HepG2 (cell line): ENCODE data around the gene CTNND2. TPM values are rescaled to one million over a fixed set of nuclear protein-coding genes. Genes with fewer than 3 reads are reported as not detected.
A peak's percentile ranks its signal among the peaks of the same experiment; 100 is the strongest.

ENCODE experiments used
- BRD4 ChIP-seq: sonication (generic); formaldehyde crosslinking; IDR thresholded peaks from 2 replicates; pipeline ENCODE4 v1.4.0; 2020; ENCODE audit warnings: missing genetic modification reagents
- ELF1 ChIP-seq: sonication (generic); formaldehyde crosslinking; IDR thresholded peaks from 2 replicates; pipeline ENCODE4 v1.4.0; 2020; ENCODE audit warnings: missing genetic modification reagents
- FOXA3 ChIP-seq: IDR thresholded peaks from 2 replicates; pipeline ENCODE4 v1.6.1; 2016; ENCODE audit warnings: missing genetic modification reagents, missing compliant biosample characterization
- HDAC2 ChIP-seq: sonication (generic); formaldehyde crosslinking; IDR thresholded peaks from 2 replicates; pipeline ENCODE4 v1.4.0; 2020; ENCODE audit warnings: missing genetic modification reagents
- HNF4A ChIP-seq: sonication (generic); formaldehyde crosslinking; IDR thresholded peaks from 2 replicates; pipeline ENCODE4 v1.4.0; 2020; ENCODE audit warnings: missing genetic modification reagents
- ISL2 ChIP-seq: sonication (generic); formaldehyde crosslinking; IDR thresholded peaks from 2 replicates; pipeline ENCODE4 v1.5.0; 2020; ENCODE audit warnings: missing genetic modification reagents
- MEIS2 ChIP-seq: sonication (generic); formaldehyde crosslinking; IDR thresholded peaks from 2 replicates; pipeline ENCODE4 v1.9.0; 2021; ENCODE audit warnings: mild to moderate bottlenecking, missing genetic modification reagents
- PAXIP1 ChIP-seq: sonication (generic); formaldehyde crosslinking; conservative IDR thresholded peaks from 2 replicates; pipeline ENCODE4 v1.4.0; 2020; ENCODE audit warnings: mild to moderate bottlenecking, missing genetic modification reagents, moderate library complexity
- PITX1 ChIP-seq: sonication (generic); formaldehyde crosslinking; IDR thresholded peaks from 2 replicates; pipeline ENCODE4 v1.5.1; 2020; ENCODE audit warnings: mild to moderate bottlenecking, missing genetic modification reagents
- SALL1 ChIP-seq: sonication (generic); formaldehyde crosslinking; IDR thresholded peaks from 2 replicates; pipeline ENCODE4 v1.8.0; 2022; ENCODE audit warnings: mild to moderate bottlenecking, missing genetic modification reagents
- SMAD3 ChIP-seq: sonication (generic); formaldehyde crosslinking; IDR thresholded peaks from 2 replicates; pipeline ENCODE4 v1.4.0; 2020; ENCODE audit warnings: missing genetic modification reagents
- SOX13 ChIP-seq, 3 experiments: fragments of 450-650 bp in 1 of 3; sonication (generic) in 1 of 3; formaldehyde crosslinking in 1 of 3; IDR thresholded peaks in 2 of 3; conservative IDR thresholded peaks in 1 of 3; 2 replicates each; pipeline versions ENCODE4 v1.5.0 to v1.6.1; 2016 to 2020; ENCODE audit warnings: antibody characterized with exemption in 1 of 3, mild to moderate bottlenecking in 1 of 3, missing compliant biosample characterization in 1 of 3, missing genetic modification reagents in 1 of 3, moderate library complexity in 1 of 3
- SOX5 ChIP-seq: IDR thresholded peaks from 2 replicates; pipeline ENCODE4 v1.6.1; 2016; ENCODE audit warnings: borderline replicate concordance
- ZFX ChIP-seq: sonication (generic); formaldehyde crosslinking; IDR thresholded peaks from 2 replicates; pipeline ENCODE4 v1.4.0; 2020; ENCODE audit warnings: mild to moderate bottlenecking, low read depth, missing genetic modification reagents, moderate library complexity
- ZNF503 ChIP-seq: sonication (generic); formaldehyde crosslinking; IDR thresholded peaks from 2 replicates; pipeline ENCODE4 v1.4.0; 2020; ENCODE audit warnings: missing genetic modification reagents
- ZNF850 ChIP-seq: sonication (generic); formaldehyde crosslinking; conservative IDR thresholded peaks from 2 replicates; pipeline ENCODE4 v1.9.0; 2021; ENCODE audit warnings: mild to moderate bottlenecking, missing genetic modification reagents
- polyA plus RNA-seq, 8 experiments: library from polyadenylated mRNA; depleted of rRNA in 3 of 8; stranded (reverse) in 7 of 8; unstranded in 1 of 8; fragments of >200 nt; fragmentation: Illumina TruSeq in 4 of 8; extraction: Trizol in 4 of 8; gene quantifications; 2 replicates each; pipeline versions ENCODE4 v1.2.1 to v1.2.3, GENCODE V29; 2011 to 2016; ENCODE audit warnings: low read depth in 4 of 8, missing spikeins in 1 of 8, mixed read lengths in 1 of 8; ENCODE audit not compliant: insufficient read depth in 1 of 8
- total RNA-seq, 5 experiments: library from RNA; depleted of rRNA; stranded (reverse); fragments of >200 nt; fragmentation: Illumina TruSeq; extraction: Trizol; gene quantifications; 2 replicates each; pipeline ENCODE4 v1.2.3, GENCODE V29; 2016; ENCODE audit warnings: low read depth in 1 of 5
- TF ChIP-seq, protein P1 (sequence below): sonication (generic); formaldehyde crosslinking; IDR thresholded peaks from 2 replicates; pipeline ENCODE4 v1.4.0; 2020; ENCODE audit warnings: mild to moderate bottlenecking, missing genetic modification reagents

Gene CTNND2
- total and polyA plus RNA-seq, 2 of the 13 experiments (the other 11 are each of a cell fraction or from before 2014, with no cell fraction given), result not detected

GRCh38 chr5:11595045-11595444 lies 309.2 kb downstream of the CTNND2 start (continued):
- peak; percentile 49; the same call in 1 of the 2 replicates for TF ChIP-seq ZFX (CRISPR knock-in tag)
- TF ChIP-seq, protein P1, sequence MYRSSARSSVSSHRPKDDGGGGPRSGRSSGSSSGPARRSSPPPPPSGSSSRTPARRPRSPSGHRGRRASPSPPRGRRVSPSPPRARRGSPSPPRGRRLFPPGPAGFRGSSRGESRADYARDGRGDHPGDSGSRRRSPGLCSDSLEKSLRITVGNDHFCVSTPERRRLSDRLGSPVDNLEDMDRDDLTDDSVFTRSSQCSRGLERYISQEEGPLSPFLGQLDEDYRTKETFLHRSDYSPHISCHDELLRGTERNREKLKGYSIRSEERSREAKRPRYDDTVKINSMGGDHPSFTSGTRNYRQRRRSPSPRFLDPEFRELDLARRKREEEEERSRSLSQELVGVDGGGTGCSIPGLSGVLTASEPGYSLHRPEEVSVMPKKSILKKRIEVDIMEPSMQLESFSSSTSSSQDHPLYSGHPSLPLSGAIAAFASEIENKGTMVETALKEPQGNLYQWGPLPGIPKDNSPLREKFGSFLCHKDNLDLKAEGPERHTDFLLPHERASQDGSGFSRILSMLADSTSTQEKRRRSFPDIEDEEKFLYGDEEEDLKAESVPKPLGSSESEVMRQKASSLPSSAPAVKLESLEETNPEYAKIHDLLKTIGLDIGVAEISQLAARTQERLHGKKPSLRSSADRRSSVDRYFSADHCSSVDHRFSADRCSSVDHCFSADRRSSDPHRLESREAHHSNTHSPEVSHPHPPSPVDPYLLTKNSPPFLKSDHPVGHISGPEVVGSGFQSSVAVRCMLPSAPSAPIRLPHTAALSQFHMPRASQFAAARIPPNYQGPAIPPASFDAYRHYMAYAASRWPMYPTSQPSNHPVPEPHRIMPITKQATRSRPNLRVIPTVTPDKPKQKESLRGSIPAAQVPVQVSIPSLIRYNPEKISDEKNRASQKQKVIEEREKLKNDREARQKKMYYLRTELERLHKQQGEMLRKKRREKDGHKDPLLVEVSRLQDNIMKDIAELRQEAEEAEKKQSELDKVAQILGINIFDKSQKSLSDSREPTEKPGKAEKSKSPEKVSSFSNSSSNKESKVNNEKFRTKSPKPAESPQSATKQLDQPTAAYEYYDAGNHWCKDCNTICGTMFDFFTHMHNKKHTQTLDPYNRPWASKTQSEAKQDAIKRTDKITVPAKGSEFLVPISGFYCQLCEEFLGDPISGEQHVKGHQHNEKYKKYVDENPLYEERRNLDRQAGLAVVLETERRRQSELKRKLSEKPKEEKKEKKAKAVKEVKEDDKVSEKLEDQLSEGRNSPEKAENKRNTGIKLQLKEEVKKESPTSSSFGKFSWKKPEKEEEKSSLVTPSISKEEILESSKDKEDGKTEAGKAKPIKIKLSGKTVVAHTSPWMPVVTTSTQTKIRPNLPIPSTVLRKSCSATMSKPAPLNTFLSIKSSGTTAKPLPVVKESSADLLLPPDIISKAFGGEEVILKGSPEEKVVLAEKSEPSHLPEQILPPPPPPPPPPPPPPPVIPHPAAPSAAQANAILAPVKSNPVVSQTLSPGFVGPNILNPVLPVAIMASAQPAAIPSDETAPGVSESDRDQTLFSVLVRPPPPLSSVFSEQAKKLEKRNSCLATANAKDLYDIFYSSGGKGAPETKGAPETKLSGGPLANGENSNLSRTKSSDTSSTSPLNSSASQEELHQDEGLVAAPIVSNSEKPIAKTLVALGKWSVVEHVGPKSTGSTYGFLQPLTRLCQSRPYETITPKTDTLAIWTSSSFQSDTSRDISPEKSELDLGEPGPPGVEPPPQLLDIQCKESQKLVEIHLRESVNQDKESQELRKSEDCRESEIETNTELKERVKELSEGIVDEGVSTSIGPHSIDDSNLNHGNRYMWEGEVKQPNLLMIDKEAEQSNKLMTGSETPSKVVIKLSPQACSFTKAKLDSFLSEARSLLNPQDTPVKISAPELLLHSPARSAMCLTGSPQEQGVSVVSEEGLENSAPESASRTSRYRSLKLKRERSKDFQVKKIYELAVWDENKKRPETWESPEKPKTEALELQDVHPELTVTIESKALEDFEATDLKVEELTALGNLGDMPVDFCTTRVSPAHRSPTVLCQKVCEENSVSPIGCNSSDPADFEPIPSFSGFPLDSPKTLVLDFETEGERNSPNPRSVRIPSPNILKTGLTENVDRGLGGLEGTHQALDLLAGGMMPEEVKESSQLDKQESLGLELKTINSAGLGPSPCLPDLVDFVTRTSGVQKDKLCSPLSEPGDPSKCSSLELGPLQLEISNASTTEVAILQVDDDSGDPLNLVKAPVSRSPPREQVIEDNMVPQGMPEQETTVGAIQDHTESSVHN, result no peak
- peak; percentile 79 for TF ChIP-seq HNF4A (CRISPR knock-in tag)
- TF ChIP-seq PAXIP1 (CRISPR knock-in tag), result peak; percentile 90
- TF ChIP-seq SOX13 (IDR thresholded peaks at IDR 0.05), result no peak
- TF ChIP-seq SOX13 (CRISPR knock-in tag; conservative IDR thresholded peaks at IDR 0.05 in 1 of 2, IDR thresholded peaks at IDR 0.05 in 1 of 2), result peak in 1 of 2 experiments; percentile 83; a peak in 2 of 4 replicates
- peak; percentile 66 for TF ChIP-seq ZNF503 (CRISPR knock-in tag)
- peak; percentile 85 for TF ChIP-seq ISL2 (CRISPR knock-in tag)
- TF ChIP-seq SMAD3 (CRISPR knock-in tag), result no peak
- peak; percentile 52; the same call in 1 of the 2 replicates for TF ChIP-seq SALL1 (CRISPR knock-in tag)
- peak; percentile 64 for TF ChIP-seq FOXA3 (CRISPR knock-in tag)
- TF ChIP-seq SOX5, result peak; percentile 73; the same call in 1 of the 2 replicates
- no peak for TF ChIP-seq PITX1 (CRISPR knock-in tag)
- TF ChIP-seq ZNF850, result no peak
- TF ChIP-seq MEIS2 (CRISPR knock-in tag), result peak; percentile 50; the same call in 1 of the 2 replicates
- TF ChIP-seq ELF1 (CRISPR knock-in tag), result peak; percentile 40; the same call in 1 of the 2 replicates
- TF ChIP-seq HDAC2, result peak; percentile 36; the same call in 1 of the 2 replicates
- peak; percentile 73 for TF ChIP-seq BRD4
